Right lobe of liver (tissue), 6 donors: ENCODE measurements around the gene SUCLA2. TPM values are rescaled to one million over a fixed set of nuclear protein-coding genes. Genes with fewer than 3 reads are reported as not detected.
"Not testable (repeated sequence)": the region's sequence is repeated elsewhere in the genome, so short reads cannot be mapped to it uniquely, and the experiment has no call there.

Experiments used
- ATAC-seq, 4 donors: fragments of 200-7000 bp; cut with Tn5 transposase; one replicate each; pipeline ENCODE4 v1.9.1; 2020; ENCODE audit warnings: mild to moderate bottlenecking in 4 of 4, moderate library complexity in 4 of 4
- DNase-seq, 3 donors: peaks; one replicate each; pipeline ENCODE4 v3.0.0-alpha.2; 2020
- H3K27ac ChIP-seq, 3 donors: fragments of 200-600 bp; one replicate each; pipeline ENCODE4 v1.8.0; 2022
- H3K27me3 ChIP-seq, 2 donors: fragments of 200-600 bp; one replicate each; pipeline ENCODE4 v1.8.0; 2022
- H3K36me3 ChIP-seq, 4 donors: fragments of 200-600 bp; sonication (generic) in 1 of 4; one replicate each; pipeline versions ENCODE4 v1.5.1 to v1.8.0; 2017 to 2022; ENCODE audit warnings: control low read depth in 1 of 4
- H3K4me1 ChIP-seq, 4 donors: fragments of 200-600 bp; sonication (generic) in 1 of 4; one replicate each; pipeline versions ENCODE4 v1.5.1 to v1.8.0; 2017 to 2022; ENCODE audit warnings: control low read depth in 1 of 4
- H3K4me3 ChIP-seq, 3 donors: fragments of 200-600 bp; one replicate each; pipeline ENCODE4 v1.8.0; 2022
- H3K9me3 ChIP-seq, 4 donors: fragments of 200-600 bp; sonication (generic) in 1 of 4; one replicate each; pipeline versions ENCODE4 v1.5.1 to v1.8.0; 2017 to 2022; ENCODE audit warnings: control low read depth in 1 of 4
- CTCF ChIP-seq, 4 donors: fragments of 200-600 bp in 3 of 4; fragments of 450-650 bp in 1 of 4; IDR thresholded peaks; one replicate each; pipeline versions ENCODE4 v1.5.1 to v1.8.0; 2016 to 2022; ENCODE audit warnings: antibody characterized with exemption in 4 of 4, mild to moderate bottlenecking in 2 of 4
- POLR2A ChIP-seq: fragments of 450-650 bp; IDR thresholded peaks from one replicate; pipeline ENCODE4 v1.6.1; 2017; ENCODE audit warnings: antibody characterized with exemption, mild to moderate bottlenecking
- WGBS: methylation state at CpG from one replicate; pipeline ENCODE4 v1.1.6; 2018; ENCODE audit warnings: low coverage, low lambda C conversion rate; ENCODE audit not compliant: insufficient coverage; ENCODE audit errors: missing lambda C conversion rate; 5-methylcytosine and 5-hydroxymethylcytosine counted together
- intact Hi-C, 2 donors: fragments of 100-400 bp; cut with DNase I; formaldehyde crosslinking; loops; one replicate each; pipeline versions ENCODE4 v1.11.2 to v1.14.1; 2022
- total RNA-seq, 6 experiments: library from RNA; depleted of rRNA in 2 of 6; stranded (reverse); fragments of >200 nt in 2 of 6; fragmentation: NEBNext Ultra II Directional in 3 of 6; extraction: Animal tissue kit (Norgen Biotek cat#: 25700) in 3 of 6; gene quantifications; one replicate each; pipeline versions ENCODE4 v1.1.0 to v1.2.4, GENCODE V29; 2016 to 2023
- donor health status: DM: no; HTN: yes; CAD: no.
- donor health status: DM: no; HTN: no; CAD: no.
- donor health status: DM: no; HTN: no; CAD: no.
- donor health status: DM: no; HTN: yes; CAD: no.
- donor health status: DM: no; HTN: yes; CAD: no.

Gene SUCLA2
- total RNA-seq, 6 experiments from 2014 or later = 16.0 to 35.8 (median 19.8) TPM

DNA sequence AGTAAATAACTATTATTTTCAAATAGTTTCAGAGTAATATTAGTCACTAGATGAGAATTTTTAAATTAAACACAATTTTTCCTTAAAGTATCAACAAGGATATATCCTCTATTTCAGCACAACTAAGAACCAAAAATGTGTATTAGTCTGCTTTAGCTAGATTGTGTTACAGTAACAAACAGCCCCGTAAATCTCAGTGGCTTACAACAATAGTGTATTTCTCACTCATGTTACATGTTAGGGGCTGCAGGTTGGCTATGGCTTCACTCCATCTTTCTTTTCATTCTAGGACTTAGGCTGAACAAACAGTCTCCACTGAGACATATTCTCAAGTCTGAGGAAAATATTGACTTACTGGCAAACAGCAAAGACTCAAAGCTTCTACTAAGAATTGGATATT is 11.6 kb upstream of the SUCLA2 start:
- WGBS = 83% methylated on average over 1 of the region's 1 CpG
- Histone ChIP-seq H3K4me3 (no peak overlapping the region), H3K36me3 (no peaks in the 10 kb centered on the region), H3K9me3 (no peaks in the 10 kb centered on the region), H3K27ac (no peak overlapping the region), H3K27me3 (no peaks in the 10 kb centered on the region), H3K4me1 (no peaks in the 10 kb centered on the region)
- no peak for DNase-seq
- intact Hi-C loops = no loop called here
- TF ChIP-seq CTCF (IDR thresholded peaks at IDR 0.05) (no peak), POLR2A (no peak)
- ATAC-seq = no peak

DNA sequence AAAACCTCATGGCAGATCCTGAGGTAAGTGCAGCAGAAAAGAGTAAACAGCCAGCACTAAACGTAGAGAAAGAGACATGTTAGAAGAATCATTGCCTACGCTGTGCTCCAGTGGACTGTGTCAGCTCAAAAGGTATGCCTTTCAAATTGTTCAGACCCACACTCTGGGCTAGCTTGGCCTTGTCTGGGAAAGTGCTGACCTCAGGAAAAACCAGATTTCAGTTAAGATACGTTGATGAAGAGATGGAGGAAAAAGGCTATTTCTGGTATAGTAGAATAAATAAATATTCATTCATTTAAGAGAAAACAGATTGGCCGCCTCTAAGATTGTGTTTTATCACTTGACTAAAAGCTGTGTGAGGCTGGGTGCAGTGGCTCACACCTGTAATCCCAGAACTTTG is 9.6 kb upstream of the SUCLA2 start:
- Histone ChIP-seq H3K27ac (no peak overlapping the region), H3K4me1 (no peaks in the 10 kb centered on the region), H3K4me3 (no peak overlapping the region), H3K9me3 (no peaks in the 10 kb centered on the region), H3K27me3 (no peaks in the 10 kb centered on the region), H3K36me3 (no peaks in the 10 kb centered on the region)
- intact Hi-C loops = no loop called here
- DNase-seq = no peak
- 93% methylated on average over 3 of the region's 4 CpGs for WGBS
- TF ChIP-seq CTCF (IDR thresholded peaks at IDR 0.05) (no peak), POLR2A (no peak)
- ATAC-seq = no peak

DNA sequence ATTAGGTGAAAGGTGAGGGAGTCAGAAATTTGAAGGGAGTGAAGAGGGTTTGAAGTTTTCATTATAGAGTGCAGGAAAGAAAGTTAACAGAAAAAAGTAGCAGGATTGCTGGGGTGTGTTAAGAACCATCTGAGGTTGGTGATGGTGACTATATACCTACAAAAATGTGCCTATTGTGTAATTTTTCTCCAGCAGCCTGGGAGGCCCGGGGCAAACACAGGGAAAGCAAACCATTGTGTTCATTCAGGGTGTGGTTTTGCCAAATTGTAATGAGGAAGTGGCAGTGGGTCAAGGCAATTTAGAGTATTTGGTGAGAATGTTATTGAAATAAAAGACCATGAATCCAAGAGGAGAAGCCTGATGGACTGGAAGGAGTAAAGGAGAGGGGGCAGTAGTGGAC is 8.2 kb upstream of the SUCLA2 start:
- H3K27me3 ChIP-seq = no peaks in the 10 kb centered on the region
- no peak overlapping the region for H3K27ac ChIP-seq
- peak in 2 of 4 donors; percentile 25 to 82 for ATAC-seq
- TF ChIP-seq CTCF (IDR thresholded peaks at IDR 0.05) (no peak), POLR2A (no peak)
- intact Hi-C loops = no loop called here
- no peak overlapping the region for H3K4me3 ChIP-seq
- no peaks in the 10 kb centered on the region for H3K4me1 ChIP-seq
- H3K36me3 ChIP-seq = no peaks in the 10 kb centered on the region
- DNase-seq = no peak
- no peaks in the 10 kb centered on the region for H3K9me3 ChIP-seq
- 22% methylated on average over 1 of the region's 1 CpG for WGBS

DNA sequence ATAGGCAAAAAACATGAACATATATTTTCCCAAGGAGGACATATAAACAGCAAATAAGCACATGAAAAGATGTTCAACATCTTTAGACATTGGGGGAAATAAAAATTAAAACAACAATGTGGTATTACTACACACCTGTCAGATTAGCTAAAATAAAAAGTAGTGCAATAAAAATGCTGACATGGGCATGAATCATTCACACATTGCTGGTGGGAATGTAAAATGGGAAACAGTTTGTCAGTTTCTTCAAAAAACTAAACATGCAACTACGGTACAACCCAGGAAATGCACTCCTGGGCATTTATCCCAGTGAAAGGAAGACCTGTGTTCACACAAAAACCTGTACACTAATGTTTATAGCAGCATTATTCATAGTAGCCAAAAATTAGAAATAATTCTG is 5.3 kb upstream of the SUCLA2 start:
- H3K4me3 ChIP-seq = no peak overlapping the region
- no peaks in the 10 kb centered on the region for H3K27me3 ChIP-seq
- 59% methylated on average over 1 of the region's 1 CpG for WGBS
- H3K9me3 ChIP-seq = no peaks in the 10 kb centered on the region
- H3K36me3 ChIP-seq = no peaks in the 10 kb centered on the region
- H3K4me1 ChIP-seq = no peaks in the 10 kb centered on the region
- no peak for ATAC-seq
- H3K27ac ChIP-seq = no peak overlapping the region
- DNase-seq = no peak
- no peak for TF ChIP-seq CTCF (IDR thresholded peaks at IDR 0.05)
- no peak for TF ChIP-seq POLR2A
- intact Hi-C loops = no loop called here

DNA sequence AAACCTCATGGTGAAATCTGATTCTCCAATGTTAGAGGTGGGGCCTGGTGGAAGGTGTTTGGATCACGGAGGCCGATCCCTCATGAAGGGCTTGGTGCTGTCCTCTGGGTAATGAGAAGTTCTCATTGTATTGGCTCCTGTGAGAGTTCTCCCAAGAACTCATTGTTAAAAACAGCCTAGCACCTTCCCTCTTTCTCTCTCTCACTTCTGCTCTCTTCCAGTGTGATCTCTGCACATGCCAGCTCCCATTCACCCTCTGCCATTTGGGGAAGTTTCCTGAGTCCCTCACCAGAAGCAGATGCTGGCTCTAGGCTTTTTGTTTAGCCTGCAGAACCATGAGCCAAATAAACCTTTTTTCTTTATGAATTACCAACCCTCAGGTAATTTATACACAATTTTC is 3.1 kb upstream of the SUCLA2 start:
- Histone ChIP-seq H3K27ac (no peak overlapping the region), H3K9me3 (no peaks in the 10 kb centered on the region), H3K4me3 (no peak overlapping the region), H3K4me1 (peaks cover 0 to 7% (median 3%) of the 10 kb centered on the region in 4 donors), H3K27me3 (no peaks in the 10 kb centered on the region), H3K36me3 (no peaks in the 10 kb centered on the region)
- ATAC-seq (no peak), DNase-seq (no peak)
- WGBS = 100% methylated on average over 1 of the region's 2 CpGs
- TF ChIP-seq CTCF (IDR thresholded peaks at IDR 0.05) = no peak
- no peak for TF ChIP-seq POLR2A
- intact Hi-C loops = no loop called here

DNA sequence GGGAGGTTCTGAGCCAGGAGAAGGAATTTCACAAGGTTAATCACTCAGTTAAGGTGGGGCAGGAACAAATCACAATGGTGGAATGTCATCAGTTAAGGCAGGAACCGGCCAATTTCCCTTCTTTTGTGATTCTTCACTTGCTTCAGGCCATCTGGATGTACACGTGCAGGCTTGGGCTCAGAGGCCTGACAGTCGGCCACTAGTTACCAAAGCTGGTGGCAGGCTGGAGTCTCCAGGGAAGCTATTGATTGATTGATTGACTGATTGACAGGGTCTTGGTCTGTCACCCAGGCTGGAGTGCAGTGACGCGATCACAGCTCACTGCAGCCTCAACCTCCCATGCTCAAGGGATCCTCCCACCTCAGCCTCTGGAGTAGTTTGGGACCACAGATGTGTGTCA is 926 bp upstream of the SUCLA2 start:
- H3K4me1 ChIP-seq = peaks cover 0 to 17% (median 6%) of the 10 kb centered on the region in 4 donors
- H3K4me3 ChIP-seq, DNase-seq, intact Hi-C loops, ATAC-seq, H3K9me3 ChIP-seq, H3K27ac ChIP-seq, H3K36me3 ChIP-seq, H3K27me3 ChIP-seq: not testable (repeated sequence)
- 83% methylated on average over 2 of the region's 5 CpGs for WGBS
